Measurements from ENCODE around the gene TMPRSS6. TPM values are rescaled to one million over a fixed set of nuclear protein-coding genes. Genes with fewer than 3 reads are reported as not detected.

The TMPRSS6 gene
- total and polyA plus RNA-seq, 4 donors: 0.09 to 1.0 (median 0.69) TPM

DNA sequence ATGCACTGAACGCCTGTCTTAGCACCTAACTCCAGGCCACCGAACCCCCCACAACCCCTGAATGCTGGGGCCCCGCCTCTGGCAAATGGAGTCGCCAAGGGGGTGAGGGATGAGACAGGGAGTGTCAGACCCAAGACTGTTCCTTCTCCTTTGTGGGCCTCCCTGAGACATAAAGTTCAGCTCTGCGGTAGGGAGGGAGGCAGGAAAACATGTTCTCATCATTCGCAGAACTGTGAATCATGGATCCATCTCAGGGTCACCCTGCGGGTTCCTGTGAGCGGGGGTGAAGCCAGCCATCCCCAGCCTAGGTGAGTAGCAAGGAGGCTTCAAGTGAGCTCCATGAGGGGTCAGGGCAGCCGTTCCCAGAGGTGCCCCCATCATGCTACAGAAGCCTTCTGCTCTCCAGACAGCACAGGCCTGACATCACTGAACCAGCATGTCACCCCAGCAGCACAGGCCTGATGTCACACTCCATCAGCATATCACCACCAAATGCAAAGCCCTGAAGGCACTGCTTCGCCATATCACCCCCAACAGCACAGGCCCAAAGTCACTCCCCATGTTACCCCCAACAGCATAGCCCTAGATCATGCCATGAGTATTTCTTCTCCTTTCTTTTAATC, 27.2 kb downstream of the TMPRSS6 start:
- Histone ChIP-seq H3K36me3 (ENCODE audit: control insufficient read depth in 4 of 4, insufficient read depth in 4 of 4, low read length in 4 of 4) (no peaks in the 10 kb centered on the region), H3K27ac (ENCODE audit: low read depth in 1 of 2, low read length in 1 of 2) (no peak overlapping the region), H3K4me3 (no peak overlapping the region), H3K9me3 (ENCODE audit: control insufficient read depth in 4 of 4, insufficient read depth in 3 of 4, low read length in 3 of 4) (peaks cover 0 to 3% (median 0%) of the 10 kb centered on the region in 4 donors), H3K9ac (ENCODE audit: insufficient read depth in 1 of 2, low read length in 2 of 2) (no peak overlapping the region), H3K4me1 (ENCODE audit: control insufficient read depth in 5 of 5, insufficient read depth in 5 of 5, low read length in 5 of 5) (no peaks in the 10 kb centered on the region), H3K27me3 (ENCODE audit: control insufficient read depth in 3 of 3, insufficient read depth in 3 of 3, low read length in 2 of 3) (no peaks in the 10 kb centered on the region)
- 88 to 91% methylated on average over 10 of the region's 10 CpGs for WGBS, 2 donors
- no peak for DNase-seq
- TF ChIP-seq, protein P1, sequence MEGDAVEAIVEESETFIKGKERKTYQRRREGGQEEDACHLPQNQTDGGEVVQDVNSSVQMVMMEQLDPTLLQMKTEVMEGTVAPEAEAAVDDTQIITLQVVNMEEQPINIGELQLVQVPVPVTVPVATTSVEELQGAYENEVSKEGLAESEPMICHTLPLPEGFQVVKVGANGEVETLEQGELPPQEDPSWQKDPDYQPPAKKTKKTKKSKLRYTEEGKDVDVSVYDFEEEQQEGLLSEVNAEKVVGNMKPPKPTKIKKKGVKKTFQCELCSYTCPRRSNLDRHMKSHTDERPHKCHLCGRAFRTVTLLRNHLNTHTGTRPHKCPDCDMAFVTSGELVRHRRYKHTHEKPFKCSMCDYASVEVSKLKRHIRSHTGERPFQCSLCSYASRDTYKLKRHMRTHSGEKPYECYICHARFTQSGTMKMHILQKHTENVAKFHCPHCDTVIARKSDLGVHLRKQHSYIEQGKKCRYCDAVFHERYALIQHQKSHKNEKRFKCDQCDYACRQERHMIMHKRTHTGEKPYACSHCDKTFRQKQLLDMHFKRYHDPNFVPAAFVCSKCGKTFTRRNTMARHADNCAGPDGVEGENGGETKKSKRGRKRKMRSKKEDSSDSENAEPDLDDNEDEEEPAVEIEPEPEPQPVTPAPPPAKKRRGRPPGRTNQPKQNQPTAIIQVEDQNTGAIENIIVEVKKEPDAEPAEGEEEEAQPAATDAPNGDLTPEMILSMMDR (IDR thresholded peaks at IDR 0.05; ENCODE audit: control extremely low read depth, extremely low read depth): no peak
- ATAC-seq (ENCODE audit: insufficient read depth, low FRiP score): no peak

DNA sequence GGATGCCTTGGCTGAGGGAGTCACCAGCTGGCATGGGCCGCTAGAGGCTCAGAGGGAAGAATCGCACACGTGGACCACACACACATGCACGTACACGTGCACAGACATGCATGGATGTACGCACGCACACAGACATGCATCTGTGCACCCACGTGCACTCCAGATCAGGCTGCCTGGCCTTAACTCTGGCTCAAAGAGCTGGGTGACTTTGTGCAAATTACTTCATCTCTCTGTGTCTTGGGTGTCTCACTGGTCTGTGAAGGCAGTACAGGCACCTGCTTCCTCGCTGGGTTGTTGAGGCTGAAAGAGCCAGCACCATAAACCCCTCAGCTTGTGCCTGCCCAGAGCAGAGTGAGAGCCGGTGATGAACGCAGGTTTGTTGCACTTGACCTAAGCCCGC, 28.7 kb downstream of the TMPRSS6 start:
- 94 to 97% methylated on average over 12 of the region's 12 CpGs for WGBS, 2 donors

DNA sequence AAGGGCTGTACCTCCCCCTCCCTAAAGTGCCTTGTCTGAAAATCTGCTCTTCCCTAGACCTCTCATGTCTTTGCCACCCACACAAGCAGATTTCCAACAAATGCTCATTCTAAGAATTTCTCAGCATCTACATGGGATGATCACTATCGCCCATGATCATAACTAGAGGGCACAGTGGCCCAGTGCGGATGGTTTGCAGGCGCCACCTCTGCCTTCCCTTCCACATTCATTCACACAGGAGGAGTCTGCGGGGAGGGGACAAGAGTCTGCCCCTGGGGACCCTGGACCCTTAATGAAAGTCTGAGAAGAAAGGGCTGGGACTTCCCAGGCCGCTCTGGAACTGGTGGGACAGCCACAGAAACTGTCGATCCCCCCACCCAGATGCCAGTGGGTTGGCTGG, 29.1 kb downstream of the TMPRSS6 start:
- WGBS, 2 donors: 93 to 94% methylated on average over 6 of the region's 6 CpGs
- TF ChIP-seq, protein P1 (IDR thresholded peaks at IDR 0.05; ENCODE audit: control extremely low read depth, extremely low read depth): no peak
- Histone ChIP-seq H3K4me3 (no peak overlapping the region), H3K27ac (ENCODE audit: low read depth in 1 of 2, low read length in 1 of 2) (no peak overlapping the region), H3K27me3 (ENCODE audit: control insufficient read depth in 3 of 3, insufficient read depth in 3 of 3, low read length in 2 of 3) (peaks cover 0 to 4% (median 0%) of the 10 kb centered on the region in 3 donors), H3K9me3 (ENCODE audit: control insufficient read depth in 4 of 4, insufficient read depth in 3 of 4, low read length in 3 of 4) (peaks cover 0 to 3% (median 0%) of the 10 kb centered on the region in 4 donors), H3K4me1 (ENCODE audit: control insufficient read depth in 5 of 5, insufficient read depth in 5 of 5, low read length in 5 of 5) (no peaks in the 10 kb centered on the region), H3K36me3 (ENCODE audit: control insufficient read depth in 4 of 4, insufficient read depth in 4 of 4, low read length in 4 of 4) (no peaks in the 10 kb centered on the region), H3K9ac (ENCODE audit: insufficient read depth in 1 of 2, low read length in 2 of 2) (no peak overlapping the region)
- no peak for ATAC-seq (ENCODE audit: insufficient read depth, low FRiP score)
- no peak for DNase-seq

More for the DNA sequence above, 28.7 kb downstream of the TMPRSS6 start:
- no peak overlapping the region for H3K4me3 ChIP-seq
- TF ChIP-seq, protein P1 (IDR thresholded peaks at IDR 0.05; ENCODE audit: control extremely low read depth, extremely low read depth): no peak
- peaks cover 0 to 3% (median 0%) of the 10 kb centered on the region in 4 donors for H3K9me3 ChIP-seq (ENCODE audit: control insufficient read depth in 4 of 4, insufficient read depth in 3 of 4, low read length in 3 of 4)
- no peak overlapping the region for H3K9ac ChIP-seq (ENCODE audit: insufficient read depth in 1 of 2, low read length in 2 of 2)
- H3K36me3 ChIP-seq (ENCODE audit: control insufficient read depth in 4 of 4, insufficient read depth in 4 of 4, low read length in 4 of 4): no peaks in the 10 kb centered on the region
- H3K27me3 ChIP-seq (ENCODE audit: control insufficient read depth in 3 of 3, insufficient read depth in 3 of 3, low read length in 2 of 3): peaks cover 0 to 4% (median 0%) of the 10 kb centered on the region in 3 donors
- H3K4me1 ChIP-seq (ENCODE audit: control insufficient read depth in 5 of 5, insufficient read depth in 5 of 5, low read length in 5 of 5): no peaks in the 10 kb centered on the region
- no peak overlapping the region for H3K27ac ChIP-seq (ENCODE audit: low read depth in 1 of 2, low read length in 1 of 2)
- ATAC-seq (ENCODE audit: insufficient read depth, low FRiP score) (no peak), DNase-seq (no peak)
